GM12878 (cell line): ENCODE results near the gene G6PC1. TPM values are rescaled to one million over a fixed set of nuclear protein-coding genes. Genes with fewer than 3 reads are reported as not detected.

ENCODE experiments used
- ATAC-seq: fragments of 200-7000 bp; cut with Tn5 transposase; 3 replicates; pipeline ENCODE4 v1.9.1; 2020; ENCODE audit warnings: mild to moderate bottlenecking, moderate library complexity
- BruUV-seq: library from RNA; stranded (reverse); fragments of 400-500 nt; replicated peaks from 2 replicates; lab custom pipeline; 2021; lab: Mats Ljungman, UMichigan
- CTCF ChIA-PET: fragments of 300-600 bp; sonication (Branson Sonifier 250); formaldehyde crosslinking; extraction: SDS; loops from one replicate; lab custom pipeline; 2021; ENCODE audit warnings: inconsistent platforms; lab: Yijun Ruan, JAX
- POLR2A ChIA-PET: fragments of 350-600 bp; formaldehyde crosslinking; extraction: SDS; loops from one replicate; lab custom pipeline; 2021; ENCODE audit warnings: inconsistent platforms; lab: Charles Lee
- RAD21 ChIA-PET: fragments of 300-600 bp; sonication (Branson Sonifier 250); formaldehyde crosslinking; loops from one replicate; lab custom pipeline; 2023; ENCODE audit warnings: antibody characterized with exemption; ENCODE audit not compliant: unreplicated experiment; lab: Charles Lee
- SMC1A ChIA-PET: fragments of 300-600 bp; sonication (Branson Sonifier 250); formaldehyde crosslinking; loops from one replicate; lab custom pipeline; 2023; ENCODE audit not compliant: unreplicated experiment, uncharacterized antibody; lab: Charles Lee
- DNase-seq: peaks from one replicate; pipeline ENCODE4 v3.0.0-alpha.2; 2011; ENCODE audit warnings: low read depth, low spot score
- FAIRE-seq: peaks from 3 replicates; lab custom pipeline; 2011; peaks lifted over from hg19 to GRCh38; lab: Jason Lieb, UNC
- H2AFZ ChIP-seq: 2 replicates; pipeline ENCODE4 v1.6.0; 2011; ENCODE audit warnings: low read depth, low read length, control low read depth; ENCODE audit not compliant: control insufficient read depth
- H3K27ac ChIP-seq: 2 replicates; pipeline ENCODE4 v1.5.1; 2011; ENCODE audit warnings: control low read depth; ENCODE audit not compliant: control insufficient read depth, insufficient read depth
- H3K27me3 ChIP-seq, 2 experiments: replicated peaks in 1 of 2; 2 replicates each; pipeline versions ENCODE4 v1.6.0 to v1.6.1; 2011; ENCODE audit warnings: low read length in 1 of 2; ENCODE audit not compliant: control insufficient read depth in 2 of 2, insufficient read depth in 2 of 2
- H3K36me3 ChIP-seq, 2 experiments: 2 replicates each; pipeline ENCODE4 v1.5.1; 2011; ENCODE audit warnings: low read length in 1 of 2; ENCODE audit not compliant: control insufficient read depth in 2 of 2, insufficient read depth in 2 of 2
- H3K4me1 ChIP-seq: 2 replicates; pipeline ENCODE4 v1.6.1; 2011; ENCODE audit warnings: mild to moderate bottlenecking, low read length, moderate library complexity, mixed read lengths; ENCODE audit not compliant: control insufficient read depth, insufficient read depth
- H3K4me2 ChIP-seq: 2 replicates; pipeline ENCODE4 v1.6.0; 2011; ENCODE audit warnings: control low read depth; ENCODE audit not compliant: control insufficient read depth, insufficient read depth
- H3K4me3 ChIP-seq: fragments of 200-600 bp; sonication (generic); 2 replicates; pipeline ENCODE4 v1.5.1; 2016
- H3K79me2 ChIP-seq: 2 replicates; pipeline ENCODE4 v1.6.0; 2011; ENCODE audit warnings: low read length; ENCODE audit not compliant: control insufficient read depth, insufficient read depth
- H3K9ac ChIP-seq: 2 replicates; pipeline ENCODE4 v1.8.0; 2011; ENCODE audit warnings: low read length, control low read depth, mixed read lengths; ENCODE audit not compliant: control insufficient read depth, insufficient read depth
- H3K9me3 ChIP-seq: replicated peaks from 3 replicates; pipeline ENCODE4 v1.5.1; 2011; ENCODE audit warnings: mild to moderate bottlenecking, low read length; ENCODE audit not compliant: control insufficient read depth, insufficient read depth
- H4K20me1 ChIP-seq: 2 replicates; pipeline ENCODE4 v1.6.0; 2011; ENCODE audit not compliant: control insufficient read depth, insufficient read depth
- CEBPB ChIP-seq, 2 experiments: fragments of 150-350 bp in 1 of 2; IDR thresholded peaks; 2 replicates each; pipeline ENCODE4 v1.6.1; 2012 to 2014; ENCODE audit warnings: low read depth in 2 of 2, low read length in 2 of 2, borderline replicate concordance in 1 of 2, inconsistent platforms in 1 of 2
- DPF2 ChIP-seq: fragments of 450-650 bp; IDR thresholded peaks from 2 replicates; pipeline ENCODE4 v1.6.1; 2017; ENCODE audit warnings: mild to moderate bottlenecking
- EED ChIP-seq: sonication (generic); IDR thresholded peaks from 2 replicates; pipeline ENCODE4 v1.6.1; 2016; ENCODE audit warnings: antibody characterized with exemption, low read depth
- FOXK2 ChIP-seq: fragments of 450-650 bp; IDR thresholded peaks from 2 replicates; pipeline ENCODE4 v1.6.1; 2017; ENCODE audit warnings: mild to moderate bottlenecking, moderate library complexity
- HDGF ChIP-seq: fragments of 450-650 bp; IDR thresholded peaks from 2 replicates; pipeline ENCODE4 v1.6.1; 2016; ENCODE audit warnings: antibody characterized with exemption
- IRF3 ChIP-seq: fragments of 450-650 bp; IDR thresholded peaks from 2 replicates; pipeline ENCODE4 v1.6.1; 2014; ENCODE audit warnings: mild to moderate bottlenecking
- IRF5 ChIP-seq: fragments of 450-650 bp; IDR thresholded peaks from 2 replicates; pipeline ENCODE4 v1.6.1; 2017; ENCODE audit warnings: borderline replicate concordance
- KDM1A ChIP-seq: fragments of 200-600 bp; sonication (generic); IDR thresholded peaks from 2 replicates; pipeline ENCODE4 v1.6.1; 2016; ENCODE audit warnings: borderline replicate concordance
- LARP7 ChIP-seq: fragments of 450-650 bp; IDR thresholded peaks from 2 replicates; pipeline ENCODE4 v1.6.1; 2017; ENCODE audit warnings: mild to moderate bottlenecking
- MTA3 ChIP-seq: IDR thresholded peaks from 2 replicates; pipeline ENCODE4 v1.6.1; 2012; ENCODE audit warnings: low read length, inconsistent platforms, borderline replicate concordance
- MYB ChIP-seq: fragments of 150-350 bp; IDR thresholded peaks from 2 replicates; pipeline ENCODE4 v1.6.1; 2014; ENCODE audit warnings: mild to moderate bottlenecking, low read depth, low read length, borderline replicate concordance
- PAX5 ChIP-seq: IDR thresholded peaks from 2 replicates; pipeline ENCODE4 v1.6.1; 2011; ENCODE audit warnings: low read depth, low read length, borderline replicate concordance
- RFX5 ChIP-seq: IDR thresholded peaks from 2 replicates; pipeline ENCODE4 v1.6.1; 2011; ENCODE audit warnings: low read depth, low read length, improper control_type of control experiment
- SIN3A ChIP-seq: IDR thresholded peaks from 2 replicates; pipeline ENCODE4 v1.6.1; 2012; ENCODE audit warnings: low read depth, low read length, improper control_type of control experiment
- STAT3 ChIP-seq: IDR thresholded peaks from 2 replicates; pipeline ENCODE4 v1.6.1; 2011; ENCODE audit warnings: low read depth, low read length, improper control_type of control experiment
- ZZZ3 ChIP-seq: IDR thresholded peaks from 2 replicates; pipeline ENCODE4 v1.6.1; 2011; ENCODE audit warnings: low read depth; ENCODE audit not compliant: control insufficient read depth, insufficient read length
- WGBS: methylation state at CpG from one replicate; pipeline ENCODE4 v1.1.6; 2016; ENCODE audit warnings: low lambda C conversion rate; ENCODE audit not compliant: insufficient replicate concordance, insufficient coverage; ENCODE audit errors: missing lambda C conversion rate; 5-methylcytosine and 5-hydroxymethylcytosine counted together
- in situ Hi-C: fragments of 300-500 bp; cut with MboI; formaldehyde crosslinking; loops from 9 replicates; pipeline ENCODE4 v1.14.3; 2018; ENCODE audit warnings: mixed read lengths
- intact Hi-C: fragments of 100-400 bp; cut with micrococcal nuclease; formaldehyde crosslinking; loops from one replicate; pipeline ENCODE4 v1.14.2; 2022; ENCODE audit not compliant: unreplicated experiment
- polyA plus RNA-seq, 11 experiments: library from polyadenylated mRNA; depleted of rRNA in 4 of 11; unstranded in 6 of 11; stranded (reverse) in 5 of 11; fragments of >200 nt; fragmentation: Nextera tagmentation in 4 of 11; fragmentation: Illumina TruSeq in 1 of 11; extraction: Ambion mirVana in 4 of 11; extraction: Trizol in 1 of 11; gene quantifications; 1 replicate in 1 of 11; 2 replicates in 10 of 11; pipeline versions ENCODE4 v1.2.1 to v1.2.3, GENCODE V29; 2011 to 2016; ENCODE audit warnings: inconsistent platforms in 2 of 11, missing spikeins in 2 of 11, low read depth in 1 of 11
- total RNA-seq, 4 experiments: library from RNA; depleted of rRNA in 3 of 4; stranded (reverse); fragments of >200 nt in 3 of 4; fragmentation: Illumina TruSeq in 1 of 4; extraction: Trizol in 1 of 4; gene quantifications; 2 replicates each; pipeline versions ENCODE4 v1.2.1 to v1.2.3, GENCODE V29; 2013 to 2021
- TF ChIP-seq, protein P1 (sequence below): IDR thresholded peaks from 2 replicates; pipeline ENCODE4 v1.6.1; 2011; ENCODE audit warnings: low read depth, mild to moderate bottlenecking, low read length, moderate library complexity, borderline replicate concordance; ENCODE audit errors: extremely low read depth

Gene G6PC1
- total and polyA plus RNA-seq, 10 of the 15 experiments (the other 5 are each of a cell fraction or from before 2014, with no cell fraction given) = not detected

GRCh38 chr17:42879596-42879985 lies 21.0 kb upstream of the G6PC1 start:
- Histone ChIP-seq H2AFZ (no peak overlapping the region), H3K9me3 (no peaks in the 10 kb centered on the region), H4K20me1 (no peaks in the 10 kb centered on the region), H3K27ac (no peak overlapping the region), H3K4me2 (no peak overlapping the region), H3K27me3 (no peaks in the 10 kb centered on the region; a peak in 2 of 4 replicates), H3K79me2 (no peaks in the 10 kb centered on the region), H3K4me3 (no peak overlapping the region), H3K36me3 (no peaks in the 10 kb centered on the region), H3K9ac (no peak overlapping the region), H3K4me1 (no peaks in the 10 kb centered on the region)
- DNase-seq (no peak), FAIRE-seq (no peak), ATAC-seq (no peak)
- ChIA-PET SMC1A (no interaction called here), RAD21 (no interaction called here), POLR2A (no interaction called here), CTCF (no interaction called here)
- in situ Hi-C loops = no loop called here
- WGBS = 23% methylated on average over 6 of the region's 6 CpGs
- intact Hi-C loops = no loop called here
- no TSS peak for BruUV-seq
- no peak for TF ChIP-seq SIN3A
- TF ChIP-seq IRF5 = no peak
- TF ChIP-seq HDGF = no peak
- TF ChIP-seq FOXK2 = no peak
- TF ChIP-seq PAX5 = no peak
- no peak for TF ChIP-seq MYB

DNA sequence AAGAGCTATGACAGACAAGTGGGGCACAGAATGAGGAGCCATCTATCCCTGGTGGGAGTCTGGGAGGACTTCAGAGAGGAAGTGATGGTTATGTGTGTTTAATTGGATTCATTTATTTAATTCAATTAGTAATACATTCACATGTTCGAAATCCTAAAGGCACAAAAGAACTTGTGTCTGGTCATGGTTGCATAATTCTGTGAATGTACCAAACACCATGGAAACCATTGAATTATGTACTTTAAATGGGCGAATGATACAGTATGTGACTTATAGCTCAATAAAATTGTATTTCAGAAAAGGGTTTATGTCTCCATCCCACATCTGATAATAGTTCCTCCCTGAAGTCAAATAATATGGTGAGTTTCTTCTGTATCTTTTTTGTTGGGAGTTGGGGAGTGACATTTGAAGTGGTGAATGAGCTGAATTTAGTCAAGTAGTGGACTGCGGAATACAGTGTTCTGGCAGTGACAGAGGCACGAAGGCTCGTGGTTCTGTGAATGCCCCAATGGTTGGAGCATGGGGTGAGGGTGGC lies 19.8 kb upstream of the G6PC1 start:
- ChIA-PET CTCF (no interaction called here), POLR2A (interaction anchor here (0.5 kb wide), 2 partner anchors 192 to 687 kb away, joined by 3 to 4 read pairs; no protein-coding TSS in a partner anchor), SMC1A (interaction anchor here (1.1 kb wide), 1 partner anchor 38 kb away, joined by 3 read pairs; no protein-coding TSS in a partner anchor), RAD21 (no interaction called here)
- no peak overlapping the region for H2AFZ ChIP-seq
- no peaks in the 10 kb centered on the region for H3K79me2 ChIP-seq
- intact Hi-C loops (no loop called here), in situ Hi-C loops (no loop called here)
- H3K4me1 ChIP-seq = no peaks in the 10 kb centered on the region
- H3K27ac ChIP-seq = no peak overlapping the region
- no peaks in the 10 kb centered on the region for H4K20me1 ChIP-seq
- H3K36me3 ChIP-seq = no peaks in the 10 kb centered on the region
- H3K4me2 ChIP-seq = no peak overlapping the region
- no peak for ATAC-seq
- DNase-seq = no peak
- no peaks in the 10 kb centered on the region; a peak in 2 of 4 replicates for H3K27me3 ChIP-seq
- no peaks in the 10 kb centered on the region for H3K9me3 ChIP-seq
- BruUV-seq = no TSS peak
- WGBS = 30% methylated on average over 5 of the region's 5 CpGs
- H3K4me3 ChIP-seq = no peak overlapping the region
- no peak for FAIRE-seq
- no peak overlapping the region for H3K9ac ChIP-seq
- TF ChIP-seq EED (no peak), STAT3 (no peak), DPF2 (no peak), IRF3 (no peak), RFX5 (no peak), LARP7 (no peak), ZZZ3 (no peak), MTA3 (no peak), KDM1A (no peak), CEBPB (IDR thresholded peaks at IDR 0.05; ENCODE audit: borderline replicate concordance in 1 of 2, low read depth in 2 of 2, low read length in 2 of 2) (no peak)
- TF ChIP-seq, protein P1, sequence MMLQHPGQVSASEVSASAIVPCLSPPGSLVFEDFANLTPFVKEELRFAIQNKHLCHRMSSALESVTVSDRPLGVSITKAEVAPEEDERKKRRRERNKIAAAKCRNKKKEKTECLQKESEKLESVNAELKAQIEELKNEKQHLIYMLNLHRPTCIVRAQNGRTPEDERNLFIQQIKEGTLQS = no peak
